ENCODE data around the gene RPS3. TPM values are rescaled to one million over a fixed set of nuclear protein-coding genes. Genes with fewer than 3 reads are reported as not detected.
A peak's percentile ranks its signal among the peaks of the same experiment; 100 is the strongest.

Gene RPS3
- total and polyA plus RNA-seq, 9 of the 15 experiments (the other 6 are each of a cell fraction or from before 2014, with no cell fraction given) = 2,700 to 5,771 (median 3,679) TPM

- POLR2A ChIA-PET = interaction anchor here (1.3 kb wide), 1 partner anchor 22 kb away, joined by 5 read pairs; no protein-coding TSS in a partner anchor
- no peak for FAIRE-seq
- intact Hi-C loops (cut with micrococcal nuclease) = no loop called here
Measured at GRCh38 chr11:75442161-75442885, 43.0 kb downstream of the RPS3 start.

GRCh38 chr11:75443043-75443442, 43.7 kb downstream of the RPS3 start:
- Histone ChIP-seq H3K9ac (ENCODE audit: insufficient read depth in 1 of 2, low read depth in 2 of 2, low read length in 2 of 2) (peak overlapping the region in 1 of 2 experiments; percentile 4; a peak in 1 of 4 replicates), H4K20me1 (replicated peaks; ENCODE audit: control insufficient read depth, insufficient read depth, low read length) (no peaks in the 10 kb centered on the region), H3K9me1 (ENCODE audit: control insufficient read depth, insufficient read depth, low read length) (no peaks in the 10 kb centered on the region), H2AFZ (ENCODE audit: low read depth, low read length) (no peak overlapping the region), H3K27me3 (ENCODE audit: control insufficient read depth in 2 of 2, insufficient read depth in 2 of 2, low read length in 2 of 2) (no peaks in the 10 kb centered on the region), H3K4me2 (ENCODE audit: insufficient read depth, low read length) (no peak overlapping the region), H3K79me2 (ENCODE audit: control insufficient read depth, insufficient read depth, low read length) (no peaks in the 10 kb centered on the region), H3K36me3 (ENCODE audit: control insufficient read depth, insufficient read depth, low read length) (no peaks in the 10 kb centered on the region), H3K4me3 (no peak overlapping the region), H3K27ac (ENCODE audit: extremely low read depth, low read depth, low read length) (no peak overlapping the region), H3K9me3 (replicated peaks; ENCODE audit: control insufficient read depth, insufficient read depth, low read depth, low read length) (no peaks in the 10 kb centered on the region), H3K4me1 (replicated peaks in 1 of 2; ENCODE audit: control insufficient read depth in 2 of 2, insufficient read depth in 2 of 2, low read length in 2 of 2) (peaks cover 0 to 34% of the 10 kb centered on the region in 2 experiments; a peak in 1 of 5 replicates)
- WGBS (ENCODE audit: insufficient coverage, low coverage, missing lambda C conversion rate) = 48% methylated on average over 9 of the region's 12 CpGs
- in situ Hi-C loops (cut with MboI) (loop anchor here (10.0 to 25.0 kb wide), 2 partner anchors 342 to 419 kb away; no protein-coding TSS in a partner anchor), intact Hi-C loops (cut with micrococcal nuclease) (no loop called here)
- ATAC-seq (no peak), DNase-seq (ENCODE audit: extremely low read depth in 1 of 4, low spot score in 3 of 4) (no peak), FAIRE-seq (no peak)
- ChIA-PET CTCF (ENCODE audit: low intra/inter-chr PET ratio) (no interaction called here), POLR2A (no interaction called here)
- no TSS peak for BruUV-seq (replicated peaks)
- TF ChIP-seq ZNF217 (CRISPR knock-in tag; IDR thresholded peaks at IDR 0.05) = no peak
- TF ChIP-seq, protein P1, sequence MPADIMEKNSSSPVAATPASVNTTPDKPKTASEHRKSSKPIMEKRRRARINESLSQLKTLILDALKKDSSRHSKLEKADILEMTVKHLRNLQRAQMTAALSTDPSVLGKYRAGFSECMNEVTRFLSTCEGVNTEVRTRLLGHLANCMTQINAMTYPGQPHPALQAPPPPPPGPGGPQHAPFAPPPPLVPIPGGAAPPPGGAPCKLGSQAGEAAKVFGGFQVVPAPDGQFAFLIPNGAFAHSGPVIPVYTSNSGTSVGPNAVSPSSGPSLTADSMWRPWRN (IDR thresholded peaks at IDR 0.05; ENCODE audit: low read depth) = no peak
- no peak for TF ChIP-seq ZNF280B (CRISPR knock-in tag; IDR thresholded peaks at IDR 0.05)
- TF ChIP-seq KDM4B (IDR thresholded peaks at IDR 0.05; ENCODE audit: borderline replicate concordance in 2 of 2, low read depth in 1 of 2) = no peak
- TF ChIP-seq CBX3 (IDR thresholded peaks at IDR 0.05; ENCODE audit: borderline replicate concordance in 1 of 2, low read length in 2 of 2) = no peak
- TF ChIP-seq RUNX1 (IDR thresholded peaks at IDR 0.05; ENCODE audit: low read depth) = no peak
- TF ChIP-seq CTBP1 (IDR thresholded peaks at IDR 0.05; ENCODE audit: borderline replicate concordance) = no peak
- no peak for TF ChIP-seq NRF1 (conservative IDR thresholded peaks at IDR 0.05 in 1 of 2, IDR thresholded peaks at IDR 0.05 in 1 of 2)
- TF ChIP-seq FOS (IDR thresholded peaks at IDR 0.05; ENCODE audit: extremely low read depth, insufficient read length) = no peak
- no peak for TF ChIP-seq GTF2E2 (tag; IDR thresholded peaks at IDR 0.05)
- no peak for TF ChIP-seq MEF2A (IDR thresholded peaks at IDR 0.05; ENCODE audit: control insufficient read depth, low read depth, low read length)
- no peak for TF ChIP-seq ILF3 (IDR thresholded peaks at IDR 0.05; ENCODE audit: borderline replicate concordance)

More at GRCh38 chr11:75442161-75442885, 43.0 kb downstream of the RPS3 start:
- Histone ChIP-seq H3K36me3 (ENCODE audit: control insufficient read depth, insufficient read depth, low read length) (no peaks in the 10 kb centered on the region), H3K79me2 (ENCODE audit: control insufficient read depth, insufficient read depth, low read length) (no peaks in the 10 kb centered on the region), H3K9me3 (replicated peaks; ENCODE audit: control insufficient read depth, insufficient read depth, low read depth, low read length) (no peaks in the 10 kb centered on the region), H3K4me3 (no peak overlapping the region), H3K9me1 (ENCODE audit: control insufficient read depth, insufficient read depth, low read length) (no peaks in the 10 kb centered on the region), H3K4me1 (replicated peaks in 1 of 2; ENCODE audit: control insufficient read depth in 2 of 2, insufficient read depth in 2 of 2, low read length in 2 of 2) (peaks cover 0 to 34% of the 10 kb centered on the region in 2 experiments; a peak in 1 of 5 replicates), H3K9ac (ENCODE audit: insufficient read depth in 1 of 2, low read depth in 2 of 2, low read length in 2 of 2) (peak overlapping the region in 1 of 2 experiments; percentile 37; a peak in 2 of 4 replicates), H2AFZ (ENCODE audit: low read depth, low read length) (no peak overlapping the region), H3K4me2 (ENCODE audit: insufficient read depth, low read length) (no peak overlapping the region), H3K27ac (ENCODE audit: extremely low read depth, low read depth, low read length) (no peak overlapping the region), H4K20me1 (replicated peaks; ENCODE audit: control insufficient read depth, insufficient read depth, low read length) (no peaks in the 10 kb centered on the region), H3K27me3 (ENCODE audit: control insufficient read depth in 2 of 2, insufficient read depth in 2 of 2, low read length in 2 of 2) (no peaks in the 10 kb centered on the region)
- WGBS (ENCODE audit: insufficient coverage, low coverage, missing lambda C conversion rate) = 60% methylated on average over 13 of the region's 15 CpGs
- ATAC-seq (no peak), DNase-seq (ENCODE audit: extremely low read depth in 1 of 4, low spot score in 3 of 4) (no peak)
- CTCF ChIA-PET (ENCODE audit: low intra/inter-chr PET ratio) = interaction anchor here (1.4 kb wide), 1 partner anchor 92 kb away, joined by 3 read pairs; no protein-coding TSS in a partner anchor
- BruUV-seq (replicated peaks) = no TSS peak
- in situ Hi-C loops (cut with MboI) = loop anchor here (10.0 to 25.0 kb wide), 2 partner anchors 342 to 420 kb away; no protein-coding TSS in a partner anchor
- TF ChIP-seq SMAD1 (IDR thresholded peaks at IDR 0.05; ENCODE audit: low read depth, low read length, partially characterized antibody) = no peak
- 0 out of 2 replicates have a peak, but pooled peaks have one; percentile 23 for TF ChIP-seq POLR2G (IDR thresholded peaks at IDR 0.05; ENCODE audit: low read depth, low read length)

Measured in K562 (cell line).